Lower lobe of right lung (tissue), 2 donors: ENCODE measurements around the gene ZCCHC13. TPM values are rescaled to one million over a fixed set of nuclear protein-coding genes. Genes with fewer than 3 reads are reported as not detected.
"Not testable (repeated sequence)": the region's sequence is repeated elsewhere in the genome, so short reads cannot be mapped to it uniquely, and the experiment has no call there.

ENCODE experiments used
- ATAC-seq, 2 donors: fragments of 200-7000 bp; cut with Tn5 transposase; one replicate each; pipeline ENCODE4 v1.9.1; 2020 to 2022; ENCODE audit warnings: mild to moderate bottlenecking in 2 of 2, moderate library complexity in 2 of 2
- DNase-seq: peaks from one replicate; pipeline ENCODE4 v3.0.0-alpha.2; 2020
- H3K27ac ChIP-seq: fragments of 200-600 bp; one replicate; pipeline ENCODE4 v1.8.0; 2022
- H3K27me3 ChIP-seq: fragments of 200-600 bp; one replicate; pipeline ENCODE4 v1.8.0; 2022; ENCODE audit warnings: low read depth
- H3K36me3 ChIP-seq: fragments of 200-600 bp; one replicate; pipeline ENCODE4 v1.8.0; 2022; ENCODE audit warnings: mild to moderate bottlenecking
- H3K4me1 ChIP-seq: fragments of 200-600 bp; one replicate; pipeline ENCODE4 v1.8.0; 2022
- H3K4me3 ChIP-seq: fragments of 200-600 bp; one replicate; pipeline ENCODE4 v1.8.0; 2022; ENCODE audit warnings: mild to moderate bottlenecking
- H3K9me3 ChIP-seq: fragments of 200-600 bp; one replicate; pipeline ENCODE4 v1.8.0; 2022
- CTCF ChIP-seq: fragments of 200-600 bp; IDR thresholded peaks from one replicate; pipeline ENCODE4 v1.8.0; 2022; ENCODE audit warnings: antibody characterized with exemption, mild to moderate bottlenecking
- intact Hi-C: fragments of 100-400 bp; cut with DNase I; formaldehyde crosslinking; loops from one replicate; pipeline ENCODE4 v1.11.0; 2022
- long read RNA-seq: library from polyadenylated mRNA; unstranded; transcript quantifications from one replicate; pipeline ENCODE4 v2.0.0, GENCODE V29; 2021
- total RNA-seq: library from RNA; stranded (reverse); fragmentation: NEBNext Ultra II Directional; extraction: Animal tissue kit (Norgen Biotek cat#: 25700); gene quantifications from one replicate; pipeline ENCODE4 v1.2.1, GENCODE V29; 2021
- donor health status: DM: no; HTN: yes; CAD: no; lungs with severe emphysema.

Gene ZCCHC13
- total RNA-seq = not detected
- long read RNA-seq = 0 reads

DNA sequence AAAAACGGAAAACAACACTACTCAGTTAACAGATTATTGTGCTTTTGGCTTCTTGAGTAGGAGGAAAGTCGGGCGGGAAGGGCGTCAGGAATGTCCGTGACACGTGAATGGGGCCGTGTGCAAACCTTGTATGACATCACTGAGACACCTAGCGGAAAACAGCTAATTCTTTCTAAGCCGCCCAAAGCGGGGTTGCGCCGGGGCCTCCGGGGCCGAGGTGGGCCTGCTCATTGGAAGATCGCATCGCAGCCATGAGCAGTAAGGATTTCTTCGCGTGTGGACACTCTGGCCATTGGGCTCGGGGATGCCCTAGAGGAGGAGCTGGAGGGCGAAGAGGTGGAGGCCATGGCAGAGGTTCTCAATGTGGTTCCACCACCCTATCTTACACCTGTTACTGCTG, at the start of gene ZCCHC13:
TSS of gene ZCCHC13 (plus strand) at position 165 of the 400 bp plus-strand sequence. CDS start at position 252, 87 bp downstream.
- ATAC-seq = no peak
- Histone ChIP-seq H3K4me1 (no peaks in the 10 kb centered on the region), H3K4me3 (no peak within 1 kb of the TSS), H3K9me3 (no peaks in the 10 kb centered on the region), H3K27ac (no peak within 1 kb of the TSS), H3K36me3 (no peaks in the 10 kb centered on the region), H3K27me3 (no peaks in the 10 kb centered on the region)
- intact Hi-C loops = no loop called here
- no peak for DNase-seq
- no peak for TF ChIP-seq CTCF

- not testable (repeated sequence) for H3K9me3 ChIP-seq, DNase-seq
- peaks cover 35% of the 10 kb centered on the region for H3K36me3 ChIP-seq
Measured at GRCh38 chrX:74258111-74258510, 45.9 kb upstream of the ZCCHC13 start.

DNA sequence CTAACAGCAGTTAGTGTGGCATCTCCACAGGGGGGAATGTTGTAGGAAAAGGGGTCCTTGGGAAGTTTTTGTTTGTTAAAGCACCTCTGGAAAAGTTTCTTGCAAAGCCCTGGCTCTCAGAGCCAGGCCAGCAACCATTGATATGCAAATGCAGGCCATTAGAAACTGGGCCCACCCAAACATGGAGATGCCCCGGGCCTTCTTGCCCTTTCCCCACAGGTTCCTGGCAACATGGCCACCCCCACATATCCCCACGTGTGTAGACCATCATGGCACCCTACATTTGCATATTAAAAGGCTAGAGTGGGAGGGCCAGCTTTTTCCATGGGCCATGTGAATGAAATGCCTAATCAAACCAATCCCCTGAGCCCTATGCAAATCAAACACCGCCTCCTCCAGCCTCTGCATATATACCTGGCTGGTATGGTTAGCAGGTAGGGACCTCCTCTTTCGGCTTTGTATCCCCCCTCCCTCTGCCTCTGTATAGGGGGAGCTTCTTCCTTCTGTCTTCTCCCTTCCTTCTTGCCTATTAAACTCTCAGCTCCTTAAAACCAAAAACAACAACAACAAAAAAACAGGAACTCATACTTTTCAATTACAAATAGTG, 44.0 kb upstream of the ZCCHC13 start:
- Histone ChIP-seq H3K36me3 (peaks cover 39% of the 10 kb centered on the region), H3K4me1 (no peaks in the 10 kb centered on the region), H3K27me3 (no peaks in the 10 kb centered on the region), H3K9me3 (no peaks in the 10 kb centered on the region), H3K4me3 (no peak overlapping the region), H3K27ac (no peak overlapping the region)
- intact Hi-C loops = no loop called here
- no peak for DNase-seq
- TF ChIP-seq CTCF = no peak
- ATAC-seq = no peak

More at GRCh38 chrX:74258111-74258510, 45.9 kb upstream of the ZCCHC13 start:
- H3K27ac ChIP-seq, ATAC-seq, H3K27me3 ChIP-seq, intact Hi-C loops, H3K4me1 ChIP-seq, H3K4me3 ChIP-seq: not testable (repeated sequence)

GRCh38 chrX:74262452-74263209, 41.3 kb upstream of the ZCCHC13 start:
- peaks cover 39% of the 10 kb centered on the region for H3K36me3 ChIP-seq
- no peak overlapping the region for H3K27ac ChIP-seq
- DNase-seq (no peak), ATAC-seq (no peak)
- intact Hi-C loops = no loop called here
- no peak overlapping the region for H3K4me3 ChIP-seq
- no peaks in the 10 kb centered on the region for H3K27me3 ChIP-seq
- TF ChIP-seq CTCF = no peak
- no peaks in the 10 kb centered on the region for H3K4me1 ChIP-seq
- H3K9me3 ChIP-seq = no peaks in the 10 kb centered on the region

- Histone ChIP-seq H3K36me3 (peaks cover 43% of the 10 kb centered on the region), H3K27ac (no peak overlapping the region), H3K4me1 (no peaks in the 10 kb centered on the region), H3K4me3 (no peak overlapping the region), H3K9me3 (no peaks in the 10 kb centered on the region), H3K27me3 (no peaks in the 10 kb centered on the region)
- TF ChIP-seq CTCF = no peak
- ATAC-seq (no peak), DNase-seq (no peak)
- intact Hi-C loops = no loop called here
Measured at GRCh38 chrX:74270393-74270792, 33.6 kb upstream of the ZCCHC13 start.

DNA sequence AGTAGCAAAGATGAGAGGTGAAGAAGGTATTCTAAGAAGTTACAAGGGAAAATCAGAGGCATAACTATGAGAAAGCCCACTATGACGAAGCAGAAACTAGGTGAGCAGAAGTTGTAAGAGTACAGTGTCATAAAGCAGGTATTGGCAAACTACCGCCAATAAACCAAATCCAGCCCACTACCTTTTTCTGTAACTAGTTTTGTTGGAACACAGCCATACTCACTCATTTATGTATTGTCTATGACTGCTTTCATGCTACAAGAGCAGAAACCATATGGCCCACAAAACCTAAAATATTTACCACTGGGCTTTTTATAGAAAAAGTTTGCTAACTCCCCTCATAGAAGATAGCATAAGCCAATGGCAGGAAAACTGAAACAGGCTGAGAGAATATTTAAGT, 31.8 kb upstream of the ZCCHC13 start:
- TF ChIP-seq CTCF = no peak
- Histone ChIP-seq H3K27ac (no peak overlapping the region), H3K36me3 (peaks cover 56% of the 10 kb centered on the region), H3K4me1 (no peaks in the 10 kb centered on the region), H3K27me3 (no peaks in the 10 kb centered on the region), H3K9me3 (no peaks in the 10 kb centered on the region), H3K4me3 (no peak overlapping the region)
- no peak for DNase-seq
- intact Hi-C loops = no loop called here
- no peak for ATAC-seq
